ENCODE results near the gene IFNL1.
"Not testable (repeated sequence)": the region's sequence is repeated elsewhere in the genome, so short reads cannot be mapped to it uniquely, and the experiment has no call there.

IFNL1 gene

DNA sequence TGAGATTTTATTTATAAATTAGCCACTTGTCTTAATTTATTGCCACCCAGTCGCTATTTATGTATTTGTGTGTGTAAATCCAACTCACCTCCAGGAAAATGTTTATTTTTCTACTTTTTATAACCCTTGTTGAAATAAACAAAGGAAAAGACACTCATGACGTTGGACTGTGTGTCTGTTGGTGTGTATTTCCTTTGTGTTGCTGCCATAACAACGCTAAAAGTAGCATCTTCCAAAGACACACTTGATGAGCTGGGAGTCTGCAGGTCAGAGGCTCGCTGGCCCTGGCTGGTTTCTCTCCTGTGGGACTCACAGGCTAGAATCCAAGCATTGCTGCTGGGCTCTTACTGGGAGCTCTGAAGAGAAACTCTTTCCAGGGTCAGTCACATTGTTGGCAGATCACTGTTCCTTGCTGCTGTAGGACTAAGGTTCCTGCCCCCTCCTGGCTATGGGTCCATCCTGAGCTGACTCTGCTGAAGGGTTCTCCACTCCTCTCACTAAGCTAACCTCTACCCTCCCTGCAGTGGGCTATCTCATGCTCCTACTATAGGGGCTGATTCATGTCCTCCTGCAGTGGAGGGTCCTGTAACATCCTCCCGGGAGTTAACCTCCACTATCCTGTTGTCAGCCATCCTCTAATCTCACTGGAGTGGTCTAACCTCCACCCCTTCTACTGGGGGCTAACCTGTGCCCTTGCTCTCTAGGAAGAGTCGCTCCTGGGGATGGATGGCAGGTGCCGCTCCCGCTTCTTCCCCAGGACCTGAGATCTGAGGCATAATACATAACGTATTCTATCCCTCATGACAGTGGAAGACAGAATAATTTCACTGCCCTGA lies 26.0 kb upstream of the IFNL1 start:
- DNase-seq: peak; percentile 72

DNA sequence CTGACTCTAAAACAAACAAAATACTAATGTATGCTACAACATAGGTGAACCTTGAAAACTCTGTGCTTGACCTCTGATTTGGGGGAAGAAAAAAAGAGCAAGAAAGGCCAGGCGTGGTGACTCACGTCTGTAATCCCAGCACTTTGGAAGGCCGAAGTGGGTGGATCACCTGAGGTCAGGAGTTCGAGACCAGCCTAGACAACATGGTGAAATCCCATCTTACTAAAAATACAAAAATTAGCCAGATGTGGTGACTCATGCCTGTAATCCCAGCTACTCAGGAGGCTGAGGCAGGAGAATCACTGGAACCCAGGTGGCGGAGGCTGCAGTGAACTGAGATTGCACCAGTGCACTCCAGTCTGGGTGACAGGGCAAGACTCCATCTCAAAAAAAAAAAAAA lies 22.3 kb upstream of the IFNL1 start:
- not testable (repeated sequence) for DNase-seq

DNA sequence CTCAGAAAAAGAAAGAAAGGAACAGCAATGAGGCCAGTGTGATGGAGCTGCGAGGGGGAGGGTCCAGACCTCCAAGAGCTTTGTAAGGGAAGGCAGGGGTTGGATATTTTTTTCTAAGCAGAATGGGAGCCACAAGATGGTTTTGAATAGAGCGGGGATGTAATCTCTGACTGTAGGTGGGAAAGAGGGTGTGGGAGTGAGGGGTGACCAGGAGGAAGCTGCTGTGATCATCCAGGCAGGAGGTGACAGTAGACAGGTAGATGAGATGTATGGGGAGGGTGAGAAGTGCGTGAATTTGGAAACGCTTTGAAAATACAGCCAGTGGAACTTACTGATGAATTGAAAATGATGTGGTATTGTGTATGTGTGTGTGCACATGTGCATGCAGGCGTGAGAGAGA lies 20.6 kb upstream of the IFNL1 start:
- DNase-seq: no peak

DNA sequence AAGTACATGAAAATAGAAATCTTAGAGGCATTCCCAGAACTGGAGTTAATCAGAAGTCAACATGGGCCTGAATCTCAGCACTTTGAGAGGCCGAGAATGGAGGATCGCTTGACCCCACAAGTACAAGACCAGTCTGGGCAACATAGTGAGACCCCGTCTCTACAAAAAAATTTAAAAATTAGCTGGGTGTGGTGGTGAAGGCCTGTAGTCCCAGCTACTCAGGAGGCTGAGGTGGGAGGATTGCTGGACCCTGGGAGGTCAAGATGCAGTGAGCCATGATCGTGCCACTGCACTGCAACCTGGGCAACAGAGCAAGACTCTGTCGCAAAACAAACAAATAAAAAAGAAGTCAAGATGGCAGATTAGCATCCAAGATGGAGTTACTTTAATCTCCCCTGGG lies 19.5 kb upstream of the IFNL1 start:
- no peak for DNase-seq

DNA sequence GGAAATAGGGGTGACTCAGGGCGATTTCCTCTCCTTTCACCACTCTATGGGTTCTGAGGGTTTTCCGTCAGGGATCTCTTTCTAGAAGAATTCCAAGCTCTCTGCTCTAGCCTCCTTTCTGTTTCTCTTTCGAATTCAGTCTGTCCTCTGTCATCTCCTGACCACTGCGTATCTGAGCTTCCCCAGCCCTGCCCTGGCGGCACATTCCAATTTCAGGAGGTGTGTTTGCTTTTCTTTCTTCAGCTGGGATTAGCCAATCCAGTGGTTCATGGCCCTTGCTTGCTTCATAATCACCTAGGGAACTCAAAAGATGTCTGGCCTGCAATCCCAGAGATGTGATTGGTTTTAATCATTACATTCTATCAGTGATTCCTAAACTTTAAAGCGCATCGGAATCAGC lies 18.6 kb upstream of the IFNL1 start:
- no peak for DNase-seq

DNA sequence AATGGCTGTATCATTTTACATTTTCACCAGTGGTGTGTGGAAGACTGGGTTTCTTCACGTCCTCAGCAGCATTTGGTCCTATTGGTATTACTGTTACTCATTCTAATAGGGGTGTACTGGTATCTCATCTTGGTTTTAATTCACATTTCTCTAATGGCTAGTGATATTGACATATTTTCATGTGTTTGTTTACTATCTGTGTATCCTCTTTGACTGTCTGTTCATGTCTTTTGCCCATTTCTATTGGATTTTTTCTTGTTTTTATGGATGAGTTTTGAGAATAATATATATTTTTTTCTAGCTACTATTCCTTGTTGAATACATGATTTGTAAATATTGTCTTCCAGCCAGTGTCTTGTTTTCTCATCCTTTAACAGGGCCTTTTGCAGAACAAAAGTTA lies 14.2 kb upstream of the IFNL1 start:
- DNase-seq: no peak

DNA sequence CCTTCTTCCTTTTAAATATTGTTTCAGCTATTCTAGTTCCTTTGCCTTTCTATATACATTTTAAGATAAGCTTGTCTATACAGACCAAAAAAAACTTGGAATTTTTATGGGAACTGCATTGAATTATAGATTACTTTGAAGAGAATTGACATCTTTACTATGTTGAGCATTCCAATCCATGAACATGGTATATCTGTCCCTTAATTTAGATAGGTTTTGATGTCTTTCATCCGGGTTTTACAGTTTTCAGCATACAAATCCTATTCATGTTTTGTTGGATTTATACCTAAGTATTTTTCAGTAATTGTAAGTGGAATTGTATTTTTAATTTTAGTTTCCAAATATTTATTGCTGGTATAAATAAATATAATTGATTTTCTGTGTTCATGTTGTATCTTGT lies 12.2 kb upstream of the IFNL1 start:
- DNase-seq: no peak

DNA sequence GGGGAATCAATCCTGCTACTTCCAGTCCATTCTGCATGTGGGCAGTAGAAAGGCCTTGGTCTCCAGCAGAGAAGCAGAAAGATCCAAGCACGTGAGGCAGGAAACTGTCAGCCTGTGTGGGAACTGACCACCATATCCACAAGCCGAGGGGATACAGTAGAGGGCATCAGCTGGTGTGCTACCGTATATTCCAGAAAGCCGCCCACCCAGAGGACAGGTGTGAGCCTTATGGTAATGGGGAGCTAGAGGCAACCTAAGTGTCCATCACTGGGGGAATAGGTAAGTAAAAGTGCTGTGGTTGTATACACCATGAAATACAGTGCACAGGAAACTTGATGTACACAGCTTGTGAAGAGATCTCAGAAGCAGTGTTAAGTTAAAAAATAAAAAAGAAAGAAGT lies 2.8 kb upstream of the IFNL1 start:
- no peak for DNase-seq

DNA sequence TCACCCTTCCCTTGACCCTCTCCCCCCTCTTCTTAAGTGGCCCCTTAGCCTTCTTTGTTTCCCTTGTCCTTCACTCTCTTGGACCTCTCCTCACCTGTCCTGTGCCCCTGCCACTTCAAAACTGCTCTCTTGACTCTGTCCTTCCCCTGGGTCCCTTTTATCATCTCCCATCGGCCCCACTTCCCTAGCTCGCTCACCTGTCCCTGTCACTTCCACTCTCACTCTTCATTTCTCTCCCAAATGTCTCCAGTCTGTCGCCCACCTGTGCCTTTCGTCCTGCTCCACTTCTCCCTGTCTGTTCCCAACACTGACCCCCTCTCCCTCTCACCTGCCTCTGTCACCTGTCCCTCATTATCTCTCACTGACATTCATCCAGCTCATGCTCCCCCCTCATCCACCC lies 699 bp downstream of the IFNL1 start:
- DNase-seq: no peak

DNA sequence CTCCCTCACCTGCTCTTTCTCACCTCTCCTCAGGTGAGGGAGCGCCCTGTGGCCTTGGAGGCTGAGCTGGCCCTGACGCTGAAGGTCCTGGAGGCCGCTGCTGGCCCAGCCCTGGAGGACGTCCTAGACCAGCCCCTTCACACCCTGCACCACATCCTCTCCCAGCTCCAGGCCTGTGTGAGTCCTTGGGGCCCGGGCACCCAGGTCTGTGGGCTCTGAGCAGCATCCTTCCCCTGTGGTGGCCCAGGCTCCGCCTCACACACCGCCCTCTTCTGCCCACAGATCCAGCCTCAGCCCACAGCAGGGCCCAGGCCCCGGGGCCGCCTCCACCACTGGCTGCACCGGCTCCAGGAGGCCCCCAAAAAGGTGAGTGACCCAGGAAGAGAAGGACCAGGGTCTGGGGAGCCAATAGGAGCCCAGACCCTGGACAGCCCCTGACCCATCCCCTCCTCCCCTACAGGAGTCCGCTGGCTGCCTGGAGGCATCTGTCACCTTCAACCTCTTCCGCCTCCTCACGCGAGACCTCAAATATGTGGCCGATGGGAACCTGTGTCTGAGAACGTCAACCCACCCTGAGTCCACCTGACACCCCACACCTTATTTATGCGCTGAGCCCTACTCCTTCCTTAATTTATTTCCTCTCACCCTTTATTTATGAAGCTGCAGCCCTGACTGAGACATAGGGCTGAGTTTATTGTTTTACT lies 1.9 kb downstream of the IFNL1 start:
- DNase-seq: no peak

DNA sequence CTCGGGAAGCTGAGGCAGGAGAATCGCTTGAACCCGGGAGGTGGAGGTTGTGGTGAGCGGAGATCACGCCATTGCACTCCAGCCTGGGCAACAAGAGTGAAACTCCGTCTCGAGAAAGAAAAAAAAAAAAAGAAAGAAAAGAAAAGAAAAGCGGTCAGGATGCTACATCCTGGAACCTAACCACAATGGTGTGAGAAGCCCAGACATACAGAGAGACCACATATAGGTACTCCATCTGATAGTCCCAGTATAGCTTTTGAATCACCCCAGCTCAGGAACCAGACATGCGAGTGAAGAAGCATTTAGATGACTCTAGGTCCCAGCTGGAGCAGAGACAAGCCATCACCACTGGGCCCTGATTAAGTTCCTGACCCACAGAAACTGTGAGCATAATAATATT lies 3.2 kb downstream of the IFNL1 start:
- DNase-seq: no peak

DNA sequence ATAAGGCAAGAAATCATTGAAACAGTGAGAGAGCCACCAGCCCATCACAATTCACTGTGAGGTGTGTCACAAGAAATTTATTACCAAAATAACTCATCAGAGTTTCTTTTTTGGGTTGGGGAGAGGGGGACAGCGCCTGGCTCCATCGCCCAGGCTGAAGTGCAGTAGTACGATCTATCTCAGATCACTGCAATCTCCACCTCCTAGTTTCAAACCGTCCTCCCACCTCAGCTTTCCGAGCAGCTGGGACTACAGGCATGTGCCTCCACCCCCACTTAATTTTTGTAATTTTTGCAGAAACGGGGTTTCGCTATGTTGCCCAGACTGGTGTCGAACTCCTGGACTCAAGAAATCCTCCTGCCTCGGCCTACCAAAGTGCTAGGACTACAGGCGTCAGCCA lies 3.6 kb downstream of the IFNL1 start:
- DNase-seq: no peak

DNA sequence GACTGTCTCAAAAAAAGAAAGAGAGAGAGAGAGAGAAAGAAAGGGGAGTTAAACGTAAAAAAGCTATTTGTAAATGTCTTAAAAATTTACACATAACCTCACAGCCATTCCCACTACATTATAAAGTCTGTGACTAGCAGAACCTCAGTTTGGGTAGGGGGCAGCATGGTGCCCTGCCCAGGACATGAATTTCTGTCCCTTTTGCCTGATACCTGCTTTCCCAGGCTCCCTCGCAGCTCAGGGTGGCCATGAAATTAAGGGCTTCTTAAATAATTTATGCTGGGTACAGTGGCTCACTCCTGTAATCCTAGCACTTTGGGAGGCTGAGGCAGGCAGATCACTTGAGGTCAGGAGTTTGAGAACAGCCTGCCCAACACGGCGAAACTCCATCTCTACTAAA lies 4.8 kb downstream of the IFNL1 start:
- DNase-seq: no peak

DNA sequence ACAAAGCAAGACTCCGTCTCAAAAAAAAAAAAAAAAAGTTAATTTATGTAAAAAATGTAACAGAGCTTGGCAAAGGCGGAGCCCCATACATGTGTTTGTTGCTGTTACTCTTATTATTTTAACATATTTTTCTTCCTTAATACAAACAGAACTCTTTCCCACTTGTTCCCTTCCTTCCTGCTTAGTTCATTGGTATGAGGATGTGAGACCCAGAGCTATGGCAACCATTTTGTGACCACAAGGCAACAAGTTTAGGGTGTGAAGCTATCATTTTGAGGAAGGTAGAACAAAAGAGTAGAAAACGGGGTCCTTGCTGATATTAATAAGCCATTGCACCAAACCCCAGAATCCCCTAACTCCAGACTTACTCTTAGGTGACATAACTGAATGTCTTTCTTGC lies 5.4 kb downstream of the IFNL1 start:
- DNase-seq: no peak

DNA sequence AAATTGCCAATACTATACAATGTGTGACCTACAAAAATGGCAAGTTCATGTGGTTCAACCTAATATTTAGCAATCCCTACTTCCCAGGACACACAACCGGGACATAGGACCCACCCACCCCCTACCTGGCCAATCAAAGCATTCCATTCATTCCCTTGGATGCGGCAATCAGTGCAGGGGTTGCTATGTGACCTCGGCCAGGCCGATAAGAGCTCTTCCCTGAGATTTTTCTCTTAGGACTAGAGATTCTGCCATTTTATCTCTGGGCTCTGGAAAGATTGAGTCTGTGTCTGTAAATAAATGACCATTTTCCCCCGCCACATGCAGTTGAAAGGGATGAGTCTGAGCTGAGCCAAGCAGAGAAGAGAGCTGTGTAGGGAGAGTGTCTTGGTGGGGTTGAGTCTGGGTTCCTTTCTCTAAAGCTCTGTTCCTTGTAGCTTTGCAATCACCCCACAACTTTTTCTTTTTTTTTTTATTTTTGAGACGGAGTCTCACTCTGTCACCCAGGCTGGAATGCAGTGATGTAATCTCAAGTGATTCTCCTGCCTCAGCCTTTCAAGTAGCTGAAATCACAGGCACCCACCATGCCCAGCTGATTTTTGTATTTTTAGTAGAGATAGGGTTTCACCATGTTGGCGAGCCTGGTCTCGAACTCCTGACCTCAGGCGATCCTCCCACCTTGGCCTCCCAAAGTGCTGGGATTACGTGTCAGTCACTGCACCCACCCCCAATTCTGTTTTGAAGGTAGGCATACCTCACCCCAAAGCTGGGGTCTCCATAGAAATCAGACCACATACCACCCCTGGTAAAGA lies 7.4 kb downstream of the IFNL1 start:
- no peak for DNase-seq

DNA sequence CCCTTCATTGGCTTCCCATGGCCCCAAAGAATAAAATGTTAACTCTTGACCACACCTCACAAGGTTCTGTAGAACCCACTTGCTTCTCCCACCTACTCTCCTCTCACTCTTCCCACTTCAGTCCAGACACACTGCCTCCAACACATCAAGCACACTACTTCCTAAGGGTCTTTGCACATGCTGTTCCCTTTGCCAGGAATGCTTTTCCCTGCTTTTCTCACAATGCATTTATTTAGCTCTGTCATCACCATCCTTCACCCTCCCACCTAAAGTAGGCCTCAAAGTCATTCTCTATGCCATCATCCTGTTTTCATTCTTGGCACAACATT lies 7.9 kb downstream of the IFNL1 start:
- no peak for DNase-seq

DNA sequence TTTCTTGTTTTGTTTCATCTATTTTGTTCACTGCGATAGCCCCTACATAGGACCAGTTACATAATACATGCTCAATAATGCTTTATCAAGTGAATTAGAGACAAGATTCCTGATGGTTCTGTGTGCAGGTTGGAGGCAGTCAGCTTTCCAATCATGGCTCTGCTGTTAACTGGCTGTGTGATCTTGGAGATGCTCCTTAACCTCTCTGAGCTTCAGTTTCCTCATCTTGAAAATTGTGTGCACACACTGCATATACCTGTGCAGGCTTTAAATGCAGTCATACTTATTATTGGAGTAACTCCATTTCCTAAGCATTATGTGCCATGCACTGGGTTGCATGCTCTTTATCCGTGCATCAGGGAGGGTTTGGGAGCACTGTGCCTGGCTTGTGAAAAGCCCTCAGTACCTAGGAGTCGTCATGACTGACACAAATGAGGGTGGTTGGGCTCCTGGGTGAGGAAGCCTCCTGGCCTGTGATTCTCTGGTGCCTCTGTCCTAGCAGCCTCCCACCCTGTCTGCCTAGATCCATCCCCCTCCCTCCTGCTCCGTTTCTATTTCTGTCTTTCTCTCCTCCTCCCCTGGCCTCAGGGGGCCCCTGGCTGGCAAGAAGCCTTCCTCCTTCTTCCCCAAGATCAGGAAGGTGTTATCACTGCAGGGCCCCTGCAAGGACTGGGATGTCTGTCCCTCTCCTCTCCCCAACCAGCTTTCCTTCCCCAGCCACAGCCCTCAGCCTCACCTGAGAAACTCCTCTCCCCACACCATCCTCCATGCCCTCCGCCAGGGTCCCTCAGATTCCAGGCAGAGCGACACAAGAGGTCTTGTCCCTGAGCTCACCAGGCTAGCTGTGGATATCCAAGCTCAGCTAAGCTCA lies 8.7 kb downstream of the IFNL1 start:
- no peak for DNase-seq

DNA sequence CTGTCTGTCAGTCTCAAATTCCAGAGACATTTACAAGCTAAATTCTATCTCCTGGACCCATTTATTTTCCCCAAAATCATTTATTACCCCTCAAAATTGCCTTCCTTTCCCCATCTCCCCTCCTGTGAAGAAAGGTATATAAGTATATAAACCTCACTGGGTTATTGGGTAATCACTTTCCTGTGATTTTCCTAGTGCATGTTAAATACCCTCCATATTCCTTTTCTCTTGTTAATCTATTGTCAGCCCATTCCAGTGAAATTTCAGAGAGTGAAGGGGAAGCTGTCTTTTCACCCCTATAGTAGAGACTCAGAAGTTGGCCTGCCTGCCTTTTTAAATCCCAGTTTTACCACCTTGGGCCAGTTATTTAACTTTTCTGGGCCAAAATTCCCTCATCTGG lies 9.9 kb downstream of the IFNL1 start:
- no peak for DNase-seq

DNA sequence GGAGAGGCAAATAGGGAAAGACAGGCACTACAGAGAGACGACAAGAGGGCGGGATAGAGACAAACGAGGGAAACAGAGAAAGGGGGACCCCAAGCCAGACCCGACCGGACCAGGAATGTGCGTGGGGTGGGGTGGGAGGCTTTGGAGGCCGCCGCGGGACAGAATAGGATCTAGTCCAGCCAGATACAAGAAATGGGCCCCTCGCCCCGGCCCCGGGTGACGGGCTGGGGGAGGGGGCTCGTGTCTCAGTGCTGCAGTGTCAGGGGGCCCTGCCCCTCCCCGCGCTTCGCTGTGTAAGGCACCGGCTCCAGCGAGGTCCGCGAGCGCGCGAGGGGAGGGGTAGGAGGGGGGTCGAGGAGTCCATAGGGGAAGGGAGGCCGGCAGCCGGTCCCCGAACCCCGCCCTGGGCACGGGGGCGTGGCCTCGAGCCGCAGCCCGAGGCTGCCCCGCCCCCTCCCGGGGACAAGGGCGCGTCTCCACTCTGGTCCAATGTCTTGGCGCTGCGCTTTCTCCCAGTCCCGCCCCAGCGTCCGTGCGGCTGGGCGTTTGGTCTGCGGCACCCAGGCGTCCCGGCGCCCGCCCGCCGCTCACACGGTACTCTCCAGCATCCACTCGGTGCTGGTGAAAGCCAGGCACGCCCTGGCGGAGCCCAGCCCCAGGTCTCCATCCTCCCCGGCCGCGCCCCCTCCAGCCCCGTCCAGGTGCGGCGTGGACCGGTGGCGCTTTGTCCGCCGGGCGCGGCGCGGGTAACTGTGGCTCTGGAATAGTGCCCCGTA lies 11.0 kb downstream of the IFNL1 start:
- peak; percentile 20 for DNase-seq

DNA sequence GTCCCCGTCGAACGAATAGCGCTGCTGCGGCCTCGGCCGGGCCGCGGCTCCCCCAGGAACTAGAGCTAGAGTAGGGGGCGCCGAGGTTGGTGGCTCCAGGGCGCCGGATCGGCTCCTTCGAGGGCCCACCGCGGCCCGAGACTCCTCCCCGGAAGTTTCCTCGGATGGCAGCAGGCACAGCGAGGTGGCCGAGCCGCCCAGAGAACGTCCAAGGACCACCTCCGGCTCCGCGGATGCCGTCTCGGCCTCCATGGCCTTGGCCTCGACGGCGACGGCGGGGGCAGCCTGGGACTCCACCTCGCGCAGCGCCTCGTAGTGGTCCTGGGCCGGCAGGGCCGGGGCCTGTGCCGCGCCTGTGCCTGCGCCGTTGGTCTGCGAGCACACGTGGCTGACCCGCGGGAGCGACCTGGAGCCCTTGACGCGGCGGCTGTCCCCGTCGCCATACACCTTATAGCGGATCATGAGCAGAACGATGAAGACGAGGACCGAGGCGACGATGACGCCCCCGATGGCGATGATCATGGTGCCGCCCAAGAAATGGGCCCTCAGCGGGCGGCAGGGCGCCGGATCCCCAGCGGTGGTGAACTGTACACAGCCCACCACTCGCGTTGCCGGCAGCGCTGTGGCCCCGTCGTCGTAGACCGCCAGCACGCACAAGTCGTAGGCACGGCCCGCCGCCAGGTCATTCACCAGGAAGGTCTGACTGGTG lies 11.8 kb downstream of the IFNL1 start:
- DNase-seq: no peak

DNA sequence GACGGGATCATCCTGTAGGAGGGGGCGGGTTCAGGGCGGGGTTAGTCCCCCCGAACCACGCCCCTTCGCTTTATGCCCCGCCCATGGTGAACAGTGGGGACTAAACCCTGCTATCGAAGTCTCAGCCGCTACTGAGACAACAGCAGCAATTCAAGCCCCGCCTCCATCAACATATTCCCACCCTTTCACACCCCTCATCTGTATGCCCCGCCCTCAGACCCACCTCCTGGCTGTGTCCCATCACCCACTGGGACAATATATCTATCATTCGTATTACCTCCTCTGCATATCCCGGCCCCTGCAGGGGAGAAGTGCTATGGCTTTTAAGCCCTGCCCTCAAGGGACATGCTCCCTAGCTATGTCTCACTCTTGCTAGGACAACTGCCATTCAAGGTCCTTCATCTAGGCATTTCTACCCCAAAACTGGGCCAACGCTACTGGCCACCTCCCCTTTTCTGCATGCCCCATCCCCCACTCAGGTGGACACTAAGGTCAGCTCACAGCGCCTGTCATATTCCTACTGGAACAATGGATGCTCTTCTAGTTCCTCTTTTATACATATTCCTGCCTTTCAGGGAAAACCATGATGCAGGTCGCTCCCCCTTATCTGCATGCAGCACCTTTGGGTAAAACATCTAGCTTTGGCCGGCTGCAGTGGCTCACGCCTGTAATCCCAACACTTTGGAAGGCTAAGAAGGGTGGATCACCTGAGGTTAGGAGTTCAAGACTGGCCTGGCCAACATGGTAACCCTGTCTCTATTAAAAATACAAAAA lies 12.5 kb downstream of the IFNL1 start:
- DNase-seq: no peak

Data from NCI-H2029 (cell line).